GM06990 (cell line): Measurements from ENCODE around the gene PACSIN3.

Source experiments
- DNase-seq: peaks from one replicate; pipeline ENCODE4 v3.0.0-alpha.2; 2011; ENCODE audit not compliant: insufficient read length; ENCODE audit errors: extremely low read depth
- H3K27me3 ChIP-seq: replicated peaks from 2 replicates; pipeline ENCODE4 v1.6.0; 2011; ENCODE audit warnings: low read length; ENCODE audit not compliant: control insufficient read depth, insufficient read depth
- H3K36me3 ChIP-seq: 2 replicates; pipeline ENCODE4 v1.5.1; 2011; ENCODE audit warnings: low read length; ENCODE audit not compliant: control insufficient read depth, insufficient read depth
- H3K4me3 ChIP-seq: replicated peaks from 2 replicates; pipeline ENCODE4 v1.5.1; 2011; ENCODE audit warnings: low read depth, mild to moderate bottlenecking, control low read depth, low read length
- CTCF ChIP-seq: IDR thresholded peaks from 2 replicates; pipeline ENCODE4 v1.5.1; 2011; ENCODE audit warnings: low read length, control low read depth, mild to moderate bottlenecking, inconsistent platforms; ENCODE audit not compliant: insufficient read depth, poor library complexity, severe bottlenecking

PACSIN3 gene

DNA sequence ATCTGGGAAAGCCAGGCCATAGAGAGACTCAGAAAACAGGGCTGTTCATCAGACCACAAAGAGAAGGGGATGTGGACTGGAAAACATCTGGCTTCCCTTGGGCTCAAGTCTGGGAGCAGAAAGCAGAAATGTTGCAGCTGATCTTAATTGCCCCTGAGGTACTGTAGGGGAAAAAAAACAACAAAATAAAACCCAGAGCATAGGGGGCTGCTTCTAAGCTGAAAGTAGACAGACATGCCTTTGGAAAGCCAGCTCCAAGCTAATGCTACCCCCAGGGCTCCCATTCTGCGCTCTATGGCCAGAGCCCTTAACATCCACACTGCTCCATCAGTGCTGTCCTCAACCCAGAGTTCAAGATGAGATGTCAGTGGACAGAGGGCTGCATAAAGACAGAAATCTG is 2.0 kb upstream of the PACSIN3 start:
- H3K4me3 ChIP-seq, result no peak overlapping the region
- TF ChIP-seq CTCF, result no peak
- no peaks in the 10 kb centered on the region for H3K36me3 ChIP-seq
- H3K27me3 ChIP-seq, result no peaks in the 10 kb centered on the region
- DNase-seq, result no peak

DNA sequence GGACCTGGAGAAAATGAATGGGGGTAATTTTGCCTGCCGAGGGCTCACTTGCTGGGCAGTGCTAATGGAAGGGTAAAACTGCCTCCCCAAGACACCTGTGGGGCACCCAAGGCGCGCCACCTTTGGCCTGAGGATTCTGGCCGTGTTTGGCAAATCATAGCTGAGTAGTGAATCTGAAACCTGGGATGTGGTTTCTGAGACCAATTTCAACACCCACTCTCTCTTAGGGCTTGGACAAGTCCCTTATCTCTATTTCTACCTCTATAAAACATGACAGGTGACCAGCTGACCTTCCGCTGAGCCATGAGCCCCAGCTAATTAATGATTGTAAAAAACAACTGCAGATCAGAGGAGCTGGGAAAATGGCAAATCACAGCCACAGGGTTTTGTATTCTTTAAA is 1.5 kb upstream of the PACSIN3 start:
- Histone ChIP-seq H3K4me3 (peak overlapping the region; percentile 55; the same call in 1 of the 2 replicates), H3K36me3 (no peaks in the 10 kb centered on the region), H3K27me3 (no peaks in the 10 kb centered on the region)
- no peak for TF ChIP-seq CTCF
- no peak for DNase-seq

DNA sequence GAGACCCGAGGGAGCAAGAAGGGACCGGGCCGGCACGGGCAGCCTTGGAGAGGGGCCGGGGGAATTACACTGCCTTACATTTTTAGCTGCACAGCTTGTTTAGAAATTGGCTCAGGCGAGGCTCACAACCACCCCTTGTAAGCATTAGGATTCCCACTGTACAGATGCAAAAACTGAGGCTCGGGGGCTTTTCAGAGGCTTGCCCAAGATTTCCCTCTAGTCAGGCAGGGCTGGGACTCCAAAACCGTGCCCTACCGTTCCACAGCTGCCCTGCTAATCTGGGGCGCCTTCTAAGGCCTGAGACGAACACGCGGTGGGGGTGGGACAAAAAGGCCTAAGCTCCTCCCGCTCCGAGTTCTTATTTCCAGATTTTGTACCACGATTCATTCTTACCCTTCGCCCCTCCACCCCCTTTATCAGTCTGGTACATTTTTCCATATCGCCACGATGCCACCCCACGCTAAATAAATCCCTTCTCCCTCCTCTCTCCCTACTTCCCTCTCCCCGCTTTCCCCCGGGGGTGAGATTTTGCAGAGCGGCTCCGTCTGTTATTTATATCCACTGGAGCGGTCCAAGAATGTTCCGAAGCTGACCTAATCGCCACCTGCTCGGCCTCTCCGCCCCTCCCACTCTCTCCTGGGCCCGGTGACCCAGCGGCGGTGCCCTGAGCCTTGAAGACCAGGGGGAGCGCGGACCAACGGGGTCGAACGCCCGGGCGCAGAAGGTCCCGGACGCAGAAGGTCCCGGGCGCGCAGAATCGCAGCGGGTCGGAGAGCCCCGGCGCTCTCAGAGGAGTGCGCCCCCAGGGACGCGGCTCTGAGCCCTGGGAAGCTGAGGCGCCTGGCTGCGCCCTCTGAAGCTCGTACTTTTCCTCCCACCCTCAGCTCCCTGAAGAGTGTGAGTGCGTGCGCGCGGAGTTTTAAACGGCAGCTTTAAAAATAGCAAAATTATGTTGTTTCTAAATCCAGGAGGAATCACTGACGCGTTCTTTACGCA is 764 bp upstream of the PACSIN3 start:
- peak; percentile 47 for DNase-seq

GRCh38 chr11:47185305-47186075 is 744 bp downstream of the PACSIN3 start:
- peak overlapping the region; percentile 55 for H3K4me3 ChIP-seq
- TF ChIP-seq CTCF, result no peak
- no peak for DNase-seq
- no peaks in the 10 kb centered on the region for H3K27me3 ChIP-seq
- no peaks in the 10 kb centered on the region for H3K36me3 ChIP-seq

More for the DNA sequence above, 764 bp upstream of the PACSIN3 start:
- no peaks in the 10 kb centered on the region for H3K36me3 ChIP-seq
- TF ChIP-seq CTCF, result peak; percentile 6
- H3K27me3 ChIP-seq, result no peaks in the 10 kb centered on the region
- H3K4me3 ChIP-seq, result peak overlapping the region; percentile 55

DNA sequence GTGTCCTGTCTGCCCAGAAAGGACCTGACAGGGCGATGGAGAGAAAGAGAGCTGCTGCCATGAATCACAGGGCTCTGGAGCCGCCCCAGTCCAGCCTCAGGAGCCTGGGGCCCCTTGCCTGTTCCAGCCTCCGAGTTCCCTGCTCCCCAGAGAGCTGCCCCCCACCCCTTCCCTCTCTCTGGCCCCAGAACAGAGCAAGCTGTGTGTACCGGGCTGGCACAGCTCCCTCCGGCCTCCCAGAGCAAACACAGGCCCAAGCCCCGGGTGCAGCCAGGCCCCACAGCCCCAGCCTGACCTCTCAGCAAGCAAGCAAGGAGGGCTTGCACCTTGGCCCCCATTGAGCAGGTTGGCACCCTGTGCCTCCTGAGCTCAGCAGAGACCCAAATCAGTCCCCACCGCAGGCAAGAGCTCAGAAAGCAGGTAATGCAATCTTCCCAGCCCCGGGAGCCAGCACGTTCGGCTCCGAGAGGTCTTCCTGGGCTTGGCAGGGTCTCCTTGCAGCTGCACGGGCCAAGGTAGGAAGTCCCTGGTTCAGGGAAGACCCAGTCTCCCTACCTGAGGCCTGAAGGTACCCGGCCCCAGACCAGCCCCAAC is 1.4 kb downstream of the PACSIN3 start:
- Histone ChIP-seq H3K4me3 (no peak overlapping the region), H3K27me3 (no peaks in the 10 kb centered on the region), H3K36me3 (no peaks in the 10 kb centered on the region)
- DNase-seq, result no peak
- TF ChIP-seq CTCF, result no peak
